Measurements from ENCODE around the gene SHISA5. TPM values are rescaled to one million over a fixed set of nuclear protein-coding genes. Genes with fewer than 3 reads are reported as not detected.
A peak's percentile ranks its signal among the peaks of the same experiment; 100 is the strongest.
"Not testable (repeated sequence)": the region's sequence is repeated elsewhere in the genome, so short reads cannot be mapped to it uniquely, and the experiment has no call there.

SHISA5 gene
- total RNA-seq, 1 donor from 2014 or later: 69.5 TPM

DNA sequence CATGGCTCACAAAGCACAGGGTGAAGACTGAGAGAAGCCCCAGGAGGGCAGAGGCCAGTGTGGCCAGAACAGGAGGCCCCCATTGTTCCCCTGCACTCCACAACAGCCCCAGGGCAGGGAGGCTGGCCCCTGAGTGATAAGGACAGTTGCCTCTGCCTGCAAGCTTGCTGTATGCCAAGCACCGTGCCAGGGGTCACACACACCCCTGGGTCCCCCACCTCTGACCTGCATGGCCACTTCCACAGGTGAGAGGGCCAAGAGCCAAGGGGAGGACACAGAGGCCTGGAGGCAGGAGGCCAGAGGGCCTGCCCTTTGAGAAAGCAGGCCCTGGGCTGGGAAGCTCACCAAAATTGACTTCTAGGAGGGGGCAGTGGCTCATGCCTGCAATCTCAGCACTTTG is 33.7 kb downstream of the SHISA5 start:
- Mint-ChIP-seq H3K4me3 (ENCODE audit: low read depth) (peak overlapping the region; percentile 11), H3K36me3 (ENCODE audit: low read depth) (peaks cover 52% of the 10 kb centered on the region), H3K9me3 (no peaks in the 10 kb centered on the region), H3K27me3 (ENCODE audit: low read depth) (no peaks in the 10 kb centered on the region), H3K27ac (peak overlapping the region; percentile 78), H3K4me1 (ENCODE audit: low read depth) (peaks cover 55% of the 10 kb centered on the region)
- intact Hi-C loops (cut with micrococcal nuclease): loop anchor here (10.0 kb wide), 1 partner anchor 165 kb away; the partner anchor contains the start of gene SLC26A6
- DNase-seq (ENCODE audit: low spot score): no peak

- DNase-seq (ENCODE audit: low spot score): no peak
- Mint-ChIP-seq H3K36me3 (ENCODE audit: low read depth) (peaks cover 46% of the 10 kb centered on the region), H3K9me3 (no peaks in the 10 kb centered on the region), H3K4me3 (ENCODE audit: low read depth) (peak overlapping the region; percentile 45), H3K4me1 (ENCODE audit: low read depth) (peaks cover 50% of the 10 kb centered on the region), H3K27me3 (ENCODE audit: low read depth) (no peaks in the 10 kb centered on the region), H3K27ac (peak overlapping the region; percentile 50)
- intact Hi-C loops (cut with micrococcal nuclease): no loop called here
Measured at GRCh38 chr3:48469046-48469915, 34.7 kb downstream of the SHISA5 start.

DNA sequence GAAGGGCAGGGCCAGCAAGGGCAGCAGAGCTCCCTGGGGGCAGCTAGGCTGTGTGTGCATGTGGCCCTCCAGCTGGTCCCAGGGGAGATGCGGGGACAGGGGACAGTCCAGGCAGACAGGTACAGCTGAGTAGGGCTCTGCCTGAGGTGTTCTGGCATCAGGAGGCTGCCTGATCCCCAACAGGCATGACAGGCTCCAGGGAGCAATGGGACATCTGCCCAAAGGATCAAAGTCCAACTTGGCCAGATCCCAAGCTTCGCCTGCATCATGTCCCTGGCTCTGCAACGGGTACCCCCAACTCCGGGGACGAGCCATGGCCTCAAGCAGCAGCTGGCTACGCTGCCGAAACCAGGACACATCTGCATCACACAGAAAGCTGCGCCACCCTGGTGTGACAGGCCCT is 35.6 kb downstream of the SHISA5 start:
- H3K27ac Mint-ChIP-seq: peak overlapping the region; percentile 84
- H3K36me3 Mint-ChIP-seq (ENCODE audit: low read depth): peaks cover 46% of the 10 kb centered on the region
- H3K9me3 Mint-ChIP-seq: no peaks in the 10 kb centered on the region
- peaks cover 45% of the 10 kb centered on the region for H3K4me1 Mint-ChIP-seq (ENCODE audit: low read depth)
- intact Hi-C loops (cut with micrococcal nuclease): no loop called here
- H3K27me3 Mint-ChIP-seq (ENCODE audit: low read depth): no peaks in the 10 kb centered on the region
- H3K4me3 Mint-ChIP-seq (ENCODE audit: low read depth): peak overlapping the region; percentile 94
- no peak for DNase-seq (ENCODE audit: low spot score)

DNA sequence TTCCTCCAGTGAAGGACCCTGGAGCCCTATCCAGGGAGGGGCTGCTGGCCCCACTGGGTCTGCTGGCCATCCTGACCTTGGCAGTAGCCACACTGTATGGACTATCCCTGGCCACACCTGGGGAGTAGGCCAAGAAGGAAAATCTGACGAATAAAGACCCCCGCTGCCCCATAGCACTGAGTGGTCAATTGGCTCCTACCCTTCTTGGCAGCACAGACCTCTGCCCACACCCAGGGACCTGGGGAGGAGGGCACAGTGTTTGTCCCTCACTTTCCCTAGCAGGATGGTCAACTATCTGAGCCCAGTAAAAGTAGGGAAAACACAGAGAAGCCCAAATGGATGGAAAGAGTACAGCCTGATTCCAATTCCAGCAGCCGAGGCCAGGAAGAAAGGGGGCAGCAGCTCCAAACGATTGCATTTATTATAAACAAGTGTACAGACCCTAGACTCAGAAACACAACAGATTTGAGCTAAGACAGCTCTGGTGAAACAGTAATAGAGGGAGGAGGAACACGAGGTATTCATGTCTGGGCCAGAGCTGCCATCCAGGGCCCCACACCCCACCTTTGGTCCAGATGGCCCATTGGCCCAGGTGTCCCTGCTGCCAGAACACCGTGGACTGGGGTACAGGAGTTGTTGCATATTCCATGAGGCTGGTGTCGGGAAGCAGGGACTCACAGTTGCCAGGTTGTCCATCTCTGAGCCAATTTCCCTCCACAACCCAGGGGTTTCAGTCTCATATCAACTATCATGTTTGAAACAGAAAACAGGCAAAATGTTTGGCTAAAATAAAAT is 36.3 kb downstream of the SHISA5 start:
- H3K4me1 Mint-ChIP-seq (ENCODE audit: low read depth): peaks cover 39% of the 10 kb centered on the region
- intact Hi-C loops (cut with micrococcal nuclease): no loop called here

GRCh38 chr3:48467110-48467454 is 36.9 kb downstream of the SHISA5 start:
- Mint-ChIP-seq H3K9me3 (no peaks in the 10 kb centered on the region), H3K27me3 (ENCODE audit: low read depth) (no peaks in the 10 kb centered on the region), H3K27ac (peak overlapping the region; percentile 84), H3K4me3 (ENCODE audit: low read depth) (peak overlapping the region; percentile 94), H3K4me1 (ENCODE audit: low read depth) (peaks cover 38% of the 10 kb centered on the region), H3K36me3 (ENCODE audit: low read depth) (peaks cover 46% of the 10 kb centered on the region)
- DNase-seq (ENCODE audit: low spot score): no peak
- intact Hi-C loops (cut with micrococcal nuclease): no loop called here

More for the DNA sequence above, 36.3 kb downstream of the SHISA5 start:
- no peaks in the 10 kb centered on the region for H3K27me3 Mint-ChIP-seq (ENCODE audit: low read depth)
- H3K27ac Mint-ChIP-seq: peak overlapping the region; percentile 84
- peak overlapping the region; percentile 94 for H3K4me3 Mint-ChIP-seq (ENCODE audit: low read depth)
- H3K36me3 Mint-ChIP-seq (ENCODE audit: low read depth): peaks cover 46% of the 10 kb centered on the region
- H3K9me3 Mint-ChIP-seq: no peaks in the 10 kb centered on the region
- no peak for DNase-seq (ENCODE audit: low spot score)

DNA sequence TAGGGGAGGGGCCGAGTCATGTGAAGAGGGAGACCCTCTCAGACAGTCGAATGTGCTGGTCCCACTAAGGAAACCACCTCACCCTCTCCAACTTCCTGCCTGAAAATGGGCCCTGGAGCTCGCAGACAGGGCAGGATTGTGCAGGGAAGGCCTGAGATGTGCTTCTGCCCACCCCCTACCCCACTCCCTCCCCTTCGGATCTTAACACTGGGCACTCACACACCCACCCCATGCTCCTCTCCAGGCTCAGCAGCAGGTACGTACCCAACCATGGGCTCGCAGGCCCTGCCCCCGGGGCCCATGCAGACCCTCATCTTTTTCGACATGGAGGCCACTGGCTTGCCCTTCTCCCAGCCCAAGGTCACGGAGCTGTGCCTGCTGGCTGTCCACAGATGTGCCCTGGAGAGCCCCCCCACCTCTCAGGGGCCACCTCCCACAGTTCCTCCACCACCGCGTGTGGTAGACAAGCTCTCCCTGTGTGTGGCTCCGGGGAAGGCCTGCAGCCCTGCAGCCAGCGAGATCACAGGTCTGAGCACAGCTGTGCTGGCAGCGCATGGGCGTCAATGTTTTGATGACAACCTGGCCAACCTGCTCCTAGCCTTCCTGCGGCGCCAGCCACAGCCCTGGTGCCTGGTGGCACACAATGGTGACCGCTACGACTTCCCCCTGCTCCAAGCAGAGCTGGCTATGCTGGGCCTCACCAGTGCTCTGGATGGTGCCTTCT is 37.4 kb downstream of the SHISA5 start:
- Mint-ChIP-seq H3K4me1 (ENCODE audit: low read depth) (peaks cover 36% of the 10 kb centered on the region), H3K4me3 (ENCODE audit: low read depth) (peak overlapping the region; percentile 94), H3K27ac (peak overlapping the region; percentile 84), H3K36me3 (ENCODE audit: low read depth) (peaks cover 46% of the 10 kb centered on the region), H3K27me3 (ENCODE audit: low read depth) (no peaks in the 10 kb centered on the region), H3K9me3 (no peaks in the 10 kb centered on the region)
- intact Hi-C loops (cut with micrococcal nuclease): no loop called here
- no peak for DNase-seq (ENCODE audit: low spot score)

- H3K4me3 Mint-ChIP-seq (ENCODE audit: low read depth): peak overlapping the region; percentile 94
- DNase-seq (ENCODE audit: low spot score): peak; percentile 80
- intact Hi-C loops (cut with micrococcal nuclease): no loop called here
- H3K4me1 Mint-ChIP-seq (ENCODE audit: low read depth): peaks cover 36% of the 10 kb centered on the region
- H3K27me3 Mint-ChIP-seq (ENCODE audit: low read depth): no peaks in the 10 kb centered on the region
- no peaks in the 10 kb centered on the region for H3K9me3 Mint-ChIP-seq
- H3K36me3 Mint-ChIP-seq (ENCODE audit: low read depth): peaks cover 54% of the 10 kb centered on the region
- peak overlapping the region; percentile 84 for H3K27ac Mint-ChIP-seq
Measured at GRCh38 chr3:48465531-48466378, 38.2 kb downstream of the SHISA5 start.

- DNase-seq (ENCODE audit: low spot score): no peak
- Mint-ChIP-seq H3K9me3 (no peaks in the 10 kb centered on the region), H3K27me3 (ENCODE audit: low read depth) (no peaks in the 10 kb centered on the region), H3K27ac (peak overlapping the region; percentile 84), H3K4me1 (ENCODE audit: low read depth) (peaks cover 36% of the 10 kb centered on the region), H3K36me3 (ENCODE audit: low read depth) (peaks cover 56% of the 10 kb centered on the region), H3K4me3 (ENCODE audit: low read depth) (peak overlapping the region; percentile 94)
- intact Hi-C loops (cut with micrococcal nuclease): no loop called here
Measured at GRCh38 chr3:48465237-48465530, 38.8 kb downstream of the SHISA5 start.

DNA sequence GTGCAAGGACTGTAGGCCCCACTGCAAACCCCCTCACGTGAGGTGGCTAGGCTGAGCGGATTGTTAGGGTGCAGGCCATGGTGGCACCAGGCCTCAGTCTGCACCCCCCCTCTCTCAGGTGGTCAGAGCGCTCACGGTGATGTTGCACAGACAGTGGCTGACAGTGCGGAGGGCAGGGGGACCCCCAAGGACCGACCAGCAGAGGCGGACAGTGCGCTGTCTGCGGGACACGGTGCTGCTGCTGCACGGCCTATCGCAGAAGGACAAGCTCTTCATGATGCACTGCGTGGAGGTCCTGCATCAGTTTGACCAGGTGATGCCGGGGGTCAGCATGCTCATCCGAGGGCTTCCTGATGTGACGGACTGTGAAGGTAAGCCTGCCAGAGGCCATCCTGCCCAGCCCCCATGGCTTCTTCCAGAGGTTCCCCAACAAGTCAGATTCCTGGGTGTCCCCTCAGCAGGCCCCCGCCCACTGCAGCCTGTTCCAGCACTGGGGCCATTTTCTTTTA is 39.2 kb downstream of the SHISA5 start:
- Mint-ChIP-seq H3K4me3 (ENCODE audit: low read depth) (no peak overlapping the region), H3K27ac (no peak overlapping the region), H3K27me3 (ENCODE audit: low read depth) (no peaks in the 10 kb centered on the region), H3K4me1 (ENCODE audit: low read depth) (peaks cover 33% of the 10 kb centered on the region), H3K36me3 (ENCODE audit: low read depth) (peaks cover 52% of the 10 kb centered on the region), H3K9me3 (no peaks in the 10 kb centered on the region)
- no peak for DNase-seq (ENCODE audit: low spot score)
- intact Hi-C loops (cut with micrococcal nuclease): no loop called here

DNA sequence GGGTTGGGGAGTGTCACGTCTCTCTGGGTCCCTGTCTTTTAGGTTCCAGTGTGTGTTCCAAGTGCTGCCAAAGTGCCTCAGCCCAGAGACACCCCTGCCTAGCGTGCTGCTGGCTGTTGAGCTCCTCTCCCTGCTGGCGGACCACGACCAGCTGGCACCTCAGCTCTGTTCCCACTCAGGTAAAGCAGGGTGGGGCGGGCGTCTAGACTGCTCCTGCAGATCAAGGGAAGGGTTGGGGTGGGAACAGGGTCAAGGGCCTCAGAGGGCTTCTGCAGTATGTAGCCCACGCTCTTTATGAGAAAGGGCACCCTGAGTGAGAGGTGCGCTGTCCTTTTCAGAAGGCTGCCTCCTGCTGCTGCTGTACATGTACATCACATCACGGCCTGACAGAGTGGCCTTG is 40.3 kb downstream of the SHISA5 start:
- H3K27ac Mint-ChIP-seq: no peak overlapping the region
- H3K4me1 Mint-ChIP-seq (ENCODE audit: low read depth): peaks cover 24% of the 10 kb centered on the region
- H3K9me3 Mint-ChIP-seq: no peaks in the 10 kb centered on the region
- H3K4me3 Mint-ChIP-seq (ENCODE audit: low read depth): no peak overlapping the region
- intact Hi-C loops (cut with micrococcal nuclease): no loop called here
- peaks cover 52% of the 10 kb centered on the region for H3K36me3 Mint-ChIP-seq (ENCODE audit: low read depth)
- no peaks in the 10 kb centered on the region for H3K27me3 Mint-ChIP-seq (ENCODE audit: low read depth)
- DNase-seq (ENCODE audit: low spot score): no peak

DNA sequence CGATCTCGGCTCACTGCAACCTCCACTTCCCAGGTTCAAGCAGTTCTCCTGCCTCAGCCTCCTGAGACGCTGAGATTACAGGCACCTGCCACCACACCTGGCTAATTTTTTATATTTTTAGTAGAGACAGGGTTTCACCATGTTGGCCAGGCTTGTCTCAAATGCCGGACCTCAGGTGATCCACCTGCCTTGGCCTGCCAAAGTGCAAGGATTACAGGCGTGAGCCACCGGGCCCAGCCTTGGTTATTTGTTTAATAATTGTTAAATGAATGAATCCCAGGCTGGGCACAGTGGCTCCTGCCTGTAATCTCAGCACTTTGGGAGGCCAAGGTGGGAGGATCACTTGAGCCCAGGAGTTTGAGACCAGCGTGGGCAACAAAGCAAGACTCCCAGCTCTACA is 42.2 kb downstream of the SHISA5 start:
- H3K4me3 Mint-ChIP-seq (ENCODE audit: low read depth); H3K9me3 Mint-ChIP-seq; H3K27me3 Mint-ChIP-seq (ENCODE audit: low read depth); H3K27ac Mint-ChIP-seq; DNase-seq (ENCODE audit: low spot score); intact Hi-C loops (cut with micrococcal nuclease); H3K4me1 Mint-ChIP-seq (ENCODE audit: low read depth): not testable (repeated sequence)
- H3K36me3 Mint-ChIP-seq (ENCODE audit: low read depth): peaks cover 41% of the 10 kb centered on the region

- no peaks in the 10 kb centered on the region for H3K9me3 Mint-ChIP-seq
- intact Hi-C loops (cut with micrococcal nuclease): no loop called here
- peaks cover 2% of the 10 kb centered on the region for H3K4me1 Mint-ChIP-seq (ENCODE audit: low read depth)
- no peaks in the 10 kb centered on the region for H3K27me3 Mint-ChIP-seq (ENCODE audit: low read depth)
- DNase-seq (ENCODE audit: low spot score): no peak
- H3K4me3 Mint-ChIP-seq (ENCODE audit: low read depth): no peak overlapping the region
- H3K27ac Mint-ChIP-seq: no peak overlapping the region
- H3K36me3 Mint-ChIP-seq (ENCODE audit: low read depth): peaks cover 37% of the 10 kb centered on the region
Measured at GRCh38 chr3:48460517-48460902, 43.5 kb downstream of the SHISA5 start.
